Esophagus squamous epithelium (tissue), 4 donors: Measurements from ENCODE around the gene NCAM1.

Experiments
- POLR2A ChIP-seq, 4 donors: fragments of 450-650 bp; IDR thresholded peaks; one replicate each; pipeline ENCODE4 v1.6.1; 2017; ENCODE audit warnings: antibody characterized with exemption in 4 of 4, mild to moderate bottlenecking in 4 of 4, moderate library complexity in 3 of 4
- TF ChIP-seq, protein P1 (sequence below), 6 experiments: fragments of 450-650 bp in 4 of 6; fragments of 200-600 bp in 2 of 6; sonication (generic) in 2 of 6; IDR thresholded peaks; one replicate each; pipeline ENCODE4 v1.5.1; 2016 to 2019; ENCODE audit warnings: antibody characterized with exemption in 6 of 6, mild to moderate bottlenecking in 4 of 6, moderate library complexity in 4 of 6

DNA sequence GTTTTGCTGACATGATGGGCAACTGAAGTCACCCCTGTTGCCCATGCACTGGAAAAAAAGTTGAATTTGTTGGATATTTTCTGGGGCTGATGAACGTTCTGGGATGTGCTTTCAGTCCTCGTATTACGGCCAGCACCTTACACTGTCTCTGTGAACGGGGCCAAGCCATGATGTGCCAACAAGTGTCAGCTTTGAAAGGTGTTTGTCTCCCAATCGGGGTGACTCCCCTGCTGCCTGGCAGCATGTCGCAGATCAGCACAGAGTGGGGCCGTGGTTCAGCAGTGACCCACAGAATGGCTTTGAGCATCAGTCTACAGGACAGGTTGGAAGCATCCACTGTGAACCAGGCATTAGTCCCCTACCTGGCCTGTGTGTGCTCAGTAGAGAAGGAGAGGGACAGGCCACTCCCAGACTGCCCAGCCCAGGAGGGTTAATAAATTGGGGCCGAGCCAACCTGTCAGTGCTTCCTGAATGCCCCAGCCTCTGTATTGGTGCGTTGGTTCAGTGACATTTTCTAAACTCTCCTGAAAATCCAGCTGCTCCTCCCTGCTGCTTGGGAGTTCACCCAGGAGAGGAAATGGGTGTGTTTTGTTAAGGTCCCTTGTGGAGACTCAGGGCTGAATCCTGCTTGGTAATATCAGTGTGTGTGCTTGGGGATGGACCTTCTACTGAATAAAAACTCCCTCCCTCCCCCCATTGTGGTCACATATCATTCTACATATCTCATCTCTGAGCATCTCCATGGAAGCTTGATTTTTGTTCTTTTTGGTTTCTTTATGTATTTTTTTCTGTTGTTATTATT lies 302.4 kb downstream of the NCAM1 start:
- TF ChIP-seq, protein P1, sequence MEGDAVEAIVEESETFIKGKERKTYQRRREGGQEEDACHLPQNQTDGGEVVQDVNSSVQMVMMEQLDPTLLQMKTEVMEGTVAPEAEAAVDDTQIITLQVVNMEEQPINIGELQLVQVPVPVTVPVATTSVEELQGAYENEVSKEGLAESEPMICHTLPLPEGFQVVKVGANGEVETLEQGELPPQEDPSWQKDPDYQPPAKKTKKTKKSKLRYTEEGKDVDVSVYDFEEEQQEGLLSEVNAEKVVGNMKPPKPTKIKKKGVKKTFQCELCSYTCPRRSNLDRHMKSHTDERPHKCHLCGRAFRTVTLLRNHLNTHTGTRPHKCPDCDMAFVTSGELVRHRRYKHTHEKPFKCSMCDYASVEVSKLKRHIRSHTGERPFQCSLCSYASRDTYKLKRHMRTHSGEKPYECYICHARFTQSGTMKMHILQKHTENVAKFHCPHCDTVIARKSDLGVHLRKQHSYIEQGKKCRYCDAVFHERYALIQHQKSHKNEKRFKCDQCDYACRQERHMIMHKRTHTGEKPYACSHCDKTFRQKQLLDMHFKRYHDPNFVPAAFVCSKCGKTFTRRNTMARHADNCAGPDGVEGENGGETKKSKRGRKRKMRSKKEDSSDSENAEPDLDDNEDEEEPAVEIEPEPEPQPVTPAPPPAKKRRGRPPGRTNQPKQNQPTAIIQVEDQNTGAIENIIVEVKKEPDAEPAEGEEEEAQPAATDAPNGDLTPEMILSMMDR (IDR thresholded peaks at IDR 0.05), result no peak
- TF ChIP-seq POLR2A (IDR thresholded peaks at IDR 0.05), result no peak
